Muscle of back (tissue), 13 donors: ENCODE data around the gene CST6. TPM values are rescaled to one million over a fixed set of nuclear protein-coding genes. Genes with fewer than 3 reads are reported as not detected.

Experiments
- DNase-seq, 3 donors: peaks; one replicate each; pipeline versions ENCODE4 v3.0.0 to v3.0.0-alpha.2; 2013
- long read RNA-seq, 9 donors: transcript quantifications; one replicate each; lab custom pipeline, GENCODE V29; 2026
- polyA plus RNA-seq, 10 donors: library from polyadenylated mRNA; unstranded; fragments of 120-200 nt; gene quantifications; one replicate each; pipeline ENCODE4 v1.2.1, GENCODE V29; 2013; ENCODE audit not compliant: insufficient read length in 10 of 10

CST6 gene
- polyA plus RNA-seq: not detected
- long read RNA-seq, donor 1: 0 reads
- long read RNA-seq, donor 2: 0 reads
- long read RNA-seq, donor 3: 0 reads
- long read RNA-seq, donor 4: 0 reads
- long read RNA-seq, donor 5: 0 reads
- long read RNA-seq, donor 6: 0 reads
- long read RNA-seq, donor 7: 0 reads
- long read RNA-seq, donor 8: 0 reads
- long read RNA-seq, donor 9: 0 reads

- DNase-seq: no peak
Measured at GRCh38 chr11:66011785-66012303, at the start of gene CST6. CST6 (plus strand) TSS chr11:66012008; CDS start chr11:66012045, 37 bp downstream.

GRCh38 chr11:65962141-65962564 is 49.7 kb upstream of the CST6 start:
- DNase-seq: no peak

DNA sequence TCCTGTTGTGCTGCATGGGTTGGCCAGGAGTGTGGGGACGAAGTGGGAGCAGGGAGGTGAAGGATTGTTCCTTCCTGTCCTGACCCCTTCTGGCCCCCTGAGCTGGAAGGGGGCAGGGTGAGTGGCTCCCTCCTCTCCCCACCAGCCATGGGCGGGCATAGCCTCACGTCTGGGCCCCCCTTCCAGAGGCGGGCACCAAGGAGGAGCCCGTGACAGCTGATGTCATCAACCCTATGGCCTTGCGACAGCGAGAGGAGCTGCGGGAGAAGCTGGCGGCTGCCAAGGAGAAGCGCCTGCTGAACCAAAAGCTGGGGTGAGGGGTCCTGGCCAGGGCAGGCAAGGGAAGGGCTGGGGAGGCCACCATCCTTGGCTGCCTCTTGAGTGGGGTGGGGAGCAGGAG is 46.9 kb upstream of the CST6 start:
- no peak for DNase-seq

DNA sequence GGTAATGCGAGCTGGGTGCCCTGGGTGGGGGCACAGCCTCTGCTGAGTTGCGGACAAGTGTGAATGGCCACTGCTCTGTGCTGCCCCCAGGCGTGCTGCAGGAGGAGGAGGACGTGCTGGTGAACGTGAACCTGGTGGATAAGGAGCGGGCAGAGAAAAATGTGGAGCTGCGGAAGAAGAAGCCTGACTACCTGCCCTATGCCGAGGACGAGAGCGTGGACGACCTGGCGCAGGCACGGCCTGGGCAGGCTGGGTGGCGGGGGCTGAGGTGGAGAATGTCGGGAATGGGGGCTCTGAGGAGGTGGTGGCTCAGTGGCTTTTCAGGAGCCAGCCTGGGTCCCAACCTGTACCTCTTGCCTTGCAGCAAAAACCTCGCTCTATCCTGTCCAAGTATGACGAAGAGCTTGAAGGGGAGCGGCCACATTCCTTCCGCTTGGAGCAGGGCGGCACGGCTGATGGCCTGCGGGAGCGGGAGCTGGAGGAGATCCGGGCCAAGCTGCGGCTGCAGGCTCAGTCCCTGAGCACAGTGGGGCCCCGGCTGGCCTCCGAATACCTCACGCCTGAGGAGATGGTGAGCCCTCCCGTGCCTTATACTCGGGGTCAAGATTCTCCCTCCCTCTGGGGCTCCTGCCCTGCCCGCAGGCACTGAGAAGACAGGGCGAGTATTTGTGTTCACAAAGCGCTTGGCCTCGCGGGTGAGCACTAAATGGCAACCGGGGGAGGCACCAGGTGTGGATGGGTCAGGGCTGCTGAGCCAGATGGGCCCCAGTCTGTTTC is 45.6 kb upstream of the CST6 start:
- DNase-seq: no peak

DNA sequence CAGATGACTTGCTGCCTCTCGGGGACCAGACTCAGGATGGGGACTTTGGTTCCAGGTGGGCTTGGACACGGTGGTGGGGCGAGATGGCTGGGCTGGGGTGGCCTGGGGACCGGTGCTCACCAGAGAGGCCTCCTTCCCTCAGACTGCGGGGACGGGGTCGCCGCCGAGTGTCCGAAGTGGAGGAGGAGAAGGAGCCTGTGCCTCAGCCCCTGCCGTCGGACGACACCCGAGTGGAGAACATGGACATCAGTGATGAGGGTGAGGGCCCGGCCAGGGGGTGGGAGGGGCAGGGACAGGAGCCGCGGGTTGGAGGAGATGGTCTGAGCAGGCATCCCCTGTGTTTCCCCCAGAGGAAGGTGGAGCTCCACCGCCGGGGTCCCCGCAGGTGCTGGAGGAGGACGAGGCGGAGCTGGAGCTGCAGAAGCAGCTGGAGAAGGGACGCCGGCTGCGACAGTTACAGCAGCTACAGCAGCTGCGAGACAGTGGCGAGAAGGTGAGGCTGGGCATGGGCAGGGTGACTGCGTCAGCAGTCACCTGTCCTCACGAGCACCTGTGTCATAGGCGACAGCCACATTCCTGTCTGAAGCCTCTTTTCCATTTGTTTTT is 44.4 kb upstream of the CST6 start:
- no peak for DNase-seq

- no peak for DNase-seq
Measured at GRCh38 chr11:65968600-65969482, 43.0 kb upstream of the CST6 start.

DNA sequence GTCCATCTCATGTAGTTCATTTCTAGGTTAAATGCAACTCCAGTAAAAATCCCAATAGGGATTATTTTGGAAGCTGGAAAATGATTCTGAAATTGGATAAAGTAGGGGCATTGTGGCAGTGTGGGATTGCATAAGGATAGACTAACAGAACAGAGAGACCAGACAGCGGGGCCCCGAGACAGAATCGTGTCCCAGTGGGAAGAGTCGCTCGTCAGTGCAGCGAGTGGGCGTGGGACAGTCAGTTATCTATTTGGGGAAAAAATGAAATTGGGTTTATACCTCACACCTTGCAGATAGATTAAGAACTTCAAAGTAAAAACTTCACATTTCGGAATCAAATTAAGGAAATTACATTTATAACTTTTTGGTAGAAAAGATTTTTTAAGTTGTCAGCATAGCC is 39.7 kb upstream of the CST6 start:
- DNase-seq: no peak

- DNase-seq: no peak
Measured at GRCh38 chr11:65973439-65974110, 38.2 kb upstream of the CST6 start.

DNA sequence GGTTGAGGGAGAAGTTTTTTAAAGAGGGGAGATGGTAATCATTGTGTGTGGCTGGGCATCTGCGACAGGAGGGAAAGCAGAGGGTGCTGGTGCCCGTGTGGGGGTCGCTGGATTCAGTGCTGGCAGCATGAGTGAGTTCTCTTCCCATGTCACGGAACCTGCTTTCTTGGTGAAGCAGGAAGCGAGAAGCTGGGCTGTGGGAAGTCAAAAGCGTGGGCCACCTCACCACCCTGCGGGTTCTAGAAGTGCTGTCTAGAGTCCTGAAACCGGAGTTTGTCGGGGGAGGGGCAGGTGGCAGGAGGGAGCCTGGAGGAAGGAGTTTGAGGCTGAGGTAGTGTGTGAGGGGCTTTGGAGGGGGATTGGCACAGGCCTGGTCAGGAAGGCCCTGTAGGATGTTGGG is 36.0 kb upstream of the CST6 start:
- DNase-seq: no peak

- no peak for DNase-seq
Measured at GRCh38 chr11:65976216-65977176, 35.3 kb upstream of the CST6 start.

DNA sequence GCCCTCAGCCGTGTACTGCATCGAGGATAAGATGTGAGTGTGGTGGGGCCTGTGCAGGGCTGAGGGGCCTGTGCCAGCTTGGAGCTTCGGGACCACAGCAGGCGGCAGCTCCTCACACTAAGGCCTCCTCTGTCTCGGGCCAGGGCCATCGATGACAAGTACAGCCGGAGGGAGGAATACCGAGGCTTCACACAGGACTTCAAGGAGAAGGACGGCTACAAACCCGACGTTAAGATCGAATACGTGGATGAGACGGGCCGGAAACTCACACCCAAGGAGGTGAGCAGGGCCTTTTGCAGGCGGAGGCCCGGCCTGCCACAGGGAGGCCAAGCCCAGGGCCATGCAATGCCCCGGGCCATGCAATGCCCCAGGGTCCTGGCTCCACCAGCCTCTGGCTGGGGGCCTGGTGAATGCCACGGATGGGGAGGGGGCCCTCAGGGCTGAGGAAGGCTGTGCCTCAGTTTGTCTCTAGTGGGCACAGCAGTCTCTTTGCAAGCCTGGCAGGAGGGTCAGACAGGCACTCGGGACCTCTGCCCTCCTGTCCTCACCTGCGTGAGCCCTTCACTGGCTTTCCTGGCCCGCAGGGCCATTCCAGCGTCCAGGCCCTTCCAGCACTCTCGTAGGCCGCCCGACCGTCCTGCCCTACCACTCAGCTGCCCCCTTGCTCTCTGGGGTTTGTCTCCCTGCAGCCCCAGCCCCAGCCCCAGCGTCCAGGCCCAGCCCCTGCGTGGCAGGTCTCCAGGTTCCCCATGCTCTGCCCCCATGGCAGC is 34.0 kb upstream of the CST6 start:
- DNase-seq: no peak

DNA sequence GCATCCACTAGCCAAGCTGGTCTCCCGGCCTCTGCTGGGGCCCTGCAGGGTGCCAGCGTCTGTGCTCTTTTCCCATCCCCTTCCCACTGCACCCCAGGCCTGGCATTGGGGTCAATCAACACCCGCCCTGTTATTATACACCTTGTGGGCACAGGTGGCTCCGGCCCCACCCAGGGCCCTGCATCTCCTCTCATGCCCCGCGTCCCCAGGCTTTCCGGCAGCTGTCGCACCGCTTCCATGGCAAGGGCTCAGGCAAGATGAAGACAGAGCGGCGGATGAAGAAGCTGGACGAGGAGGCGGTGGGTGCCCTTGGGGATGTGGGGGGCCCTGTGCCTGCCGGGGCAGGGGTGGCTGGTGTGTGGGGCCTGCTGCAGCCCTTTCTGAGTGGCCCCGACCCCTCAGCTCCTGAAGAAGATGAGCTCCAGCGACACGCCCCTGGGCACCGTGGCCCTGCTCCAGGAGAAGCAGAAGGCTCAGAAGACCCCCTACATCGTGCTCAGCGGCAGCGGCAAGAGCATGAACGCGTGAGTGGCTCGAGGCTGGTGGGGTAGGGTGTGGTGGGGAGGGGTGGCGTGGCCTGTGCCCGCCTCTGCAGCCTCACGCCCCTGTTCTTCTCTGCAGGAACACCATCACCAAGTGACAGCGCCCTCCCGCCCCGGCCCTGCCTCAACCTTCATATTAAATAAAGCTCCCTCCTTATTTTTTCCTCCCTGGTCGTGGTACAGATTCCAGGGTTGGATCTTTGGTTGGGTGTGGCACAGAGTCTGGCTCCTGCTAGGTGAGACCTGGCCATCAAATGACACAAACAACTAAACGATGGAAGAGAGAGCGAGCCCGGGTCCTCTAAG is 33.2 kb upstream of the CST6 start:
- DNase-seq: no peak

- DNase-seq: no peak
Measured at GRCh38 chr11:65979261-65979759, 32.5 kb upstream of the CST6 start.

- no peak for DNase-seq
Measured at GRCh38 chr11:65981101-65981740, 30.6 kb upstream of the CST6 start.

DNA sequence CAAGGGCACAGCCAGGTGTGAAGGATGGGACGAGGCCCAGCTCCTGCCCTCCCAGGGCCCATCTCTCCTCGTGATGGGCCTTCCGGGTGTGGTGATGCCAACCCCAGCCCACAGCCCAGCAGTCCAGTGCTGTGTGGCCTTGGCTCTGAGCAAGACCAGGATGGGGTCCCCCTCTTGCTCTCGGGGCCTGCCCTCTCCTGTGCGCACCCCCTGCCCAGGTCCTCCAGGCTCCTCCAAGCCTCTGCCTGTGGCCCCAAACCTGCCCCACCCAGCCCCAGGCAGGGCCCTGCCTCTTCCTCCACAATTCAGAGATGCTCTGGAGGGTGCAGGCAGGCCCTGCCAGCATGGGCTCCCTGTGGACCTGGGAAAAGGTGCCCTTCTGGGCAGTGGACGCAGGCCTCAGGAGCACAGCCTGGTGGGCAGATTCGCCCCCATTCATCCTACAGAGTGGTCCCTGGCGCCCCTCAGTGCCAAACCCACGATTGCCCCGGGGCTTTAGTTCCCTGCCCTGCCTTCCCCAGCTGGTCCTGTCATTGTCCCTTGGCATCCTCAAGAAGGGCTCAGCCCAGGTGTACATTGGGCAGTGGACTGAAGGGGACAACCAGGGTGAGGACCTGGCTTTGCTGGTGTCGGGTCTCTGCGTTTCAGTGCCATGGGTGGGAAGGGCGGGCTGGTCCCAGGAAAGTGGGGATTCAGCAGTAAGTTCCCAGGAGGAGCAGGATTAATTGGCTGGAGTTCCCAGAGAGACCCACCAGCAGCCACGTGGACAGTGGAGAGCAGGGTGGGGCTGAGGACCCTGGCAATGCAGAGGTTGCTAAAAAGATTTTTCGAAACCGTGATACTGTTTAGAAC is 29.6 kb upstream of the CST6 start:
- DNase-seq: no peak

- no peak for DNase-seq
Measured at GRCh38 chr11:65982824-65983588, 28.8 kb upstream of the CST6 start.
